GM18526 (cell line): ENCODE measurements around the gene PTPRD.

Source experiments
- POLR2A ChIP-seq: IDR thresholded peaks from 3 replicates; pipeline ENCODE4 v1.6.1; 2011; ENCODE audit not compliant: insufficient read length; ENCODE audit errors: extremely low read depth

PTPRD gene

GRCh38 chr9:8457055-8457454, 2155.7 kb downstream of the PTPRD start:
- no peak for TF ChIP-seq POLR2A

GRCh38 chr9:8456344-8456743, 2156.5 kb downstream of the PTPRD start:
- no peak for TF ChIP-seq POLR2A

DNA sequence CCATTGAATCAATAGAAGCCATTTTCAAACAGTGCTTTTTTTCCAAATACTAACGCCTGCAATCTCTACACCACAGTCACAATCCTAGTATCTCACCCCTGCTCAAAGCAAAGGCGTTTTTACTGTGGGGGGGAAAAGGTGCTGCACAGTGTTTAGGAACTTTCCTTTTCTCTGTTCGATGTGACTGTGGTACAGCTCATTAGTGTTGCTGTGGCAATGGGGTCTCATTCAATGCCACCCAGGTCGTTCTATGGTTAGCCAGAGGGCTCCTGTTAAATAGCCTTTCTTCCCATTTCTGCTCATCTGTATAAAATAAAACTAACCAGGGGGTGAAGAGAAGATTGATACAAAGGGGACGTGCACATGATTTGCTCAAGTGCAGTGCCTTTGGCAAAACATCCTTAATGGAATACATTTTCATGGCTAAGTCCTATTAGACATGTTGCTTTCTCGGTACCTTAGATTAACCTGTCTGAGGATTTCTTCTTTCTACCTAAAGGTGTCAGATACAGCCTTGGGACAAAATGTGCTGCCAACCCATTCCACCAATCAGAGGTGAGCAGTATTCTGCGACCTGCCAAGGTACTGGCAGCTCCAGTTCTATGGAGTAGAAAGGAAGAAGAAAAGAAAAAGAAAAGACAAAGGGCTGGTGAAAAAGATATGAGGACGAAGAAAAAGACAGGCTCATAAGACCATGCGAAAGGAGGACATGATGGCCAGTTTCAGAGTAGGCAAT, 2161.8 kb downstream of the PTPRD start:
- TF ChIP-seq POLR2A, result no peak

- TF ChIP-seq POLR2A, result no peak
Measured at GRCh38 chr9:8448226-8448625, 2164.6 kb downstream of the PTPRD start.

DNA sequence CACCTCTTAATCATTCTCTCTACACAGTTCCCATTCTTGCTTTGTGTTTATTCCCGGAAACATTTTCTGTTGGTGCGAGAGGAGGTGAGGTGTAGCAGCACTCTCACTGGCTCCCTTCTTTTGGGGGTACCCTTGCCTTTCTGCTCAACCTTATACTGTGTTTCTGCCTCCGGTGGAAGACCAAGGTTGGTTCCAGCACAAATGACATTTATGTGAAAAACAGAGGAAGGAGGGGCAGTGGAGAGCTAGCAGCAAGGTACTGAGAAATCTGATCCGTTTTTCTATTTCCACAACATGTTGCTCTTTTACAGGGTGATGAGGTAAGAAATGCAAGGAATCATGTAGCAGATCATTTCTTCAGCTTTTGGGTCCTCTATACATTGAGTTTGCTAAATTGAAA, 2165.2 kb downstream of the PTPRD start:
- no peak for TF ChIP-seq POLR2A

DNA sequence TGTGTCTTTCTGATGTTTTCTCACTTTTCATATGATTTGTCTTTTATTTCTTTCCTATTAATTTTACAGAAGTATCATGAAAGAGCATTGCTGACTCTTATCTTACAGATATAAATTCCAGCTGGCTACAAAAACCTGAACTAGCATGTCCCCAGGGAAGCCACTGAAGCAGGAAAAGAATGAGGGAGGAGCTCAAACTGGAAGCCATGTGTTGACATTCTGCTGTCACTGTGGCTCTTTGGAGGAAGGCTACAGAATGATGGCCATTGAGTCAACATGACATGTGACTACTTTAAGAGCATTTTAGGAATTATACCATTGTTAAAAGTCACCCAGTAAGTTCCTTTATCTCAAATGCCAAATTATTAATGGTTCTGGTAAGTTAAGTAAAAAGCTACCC, 2174.9 kb downstream of the PTPRD start:
- TF ChIP-seq POLR2A, result no peak

GRCh38 chr9:8437259-8437658, 2175.5 kb downstream of the PTPRD start:
- TF ChIP-seq POLR2A, result no peak

DNA sequence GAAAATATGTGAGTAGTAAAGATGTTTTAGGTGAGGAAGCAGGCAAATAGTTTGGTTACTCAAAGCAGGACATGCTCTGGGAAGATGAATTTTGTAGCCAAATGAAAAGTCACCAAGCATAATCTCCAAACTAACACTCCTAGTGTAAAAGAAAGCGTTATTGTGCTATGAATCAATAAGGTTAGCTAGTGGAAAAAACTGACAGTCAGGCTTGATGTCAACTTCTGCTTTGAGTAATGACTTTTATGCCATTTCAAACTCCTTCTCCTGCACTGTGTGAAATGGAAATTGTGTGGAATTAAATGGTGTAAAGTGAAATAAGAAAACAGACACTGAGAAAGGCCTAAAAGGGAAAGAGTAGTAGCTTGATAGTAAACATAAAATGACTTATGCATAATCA, 2176.0 kb downstream of the PTPRD start:
- no peak for TF ChIP-seq POLR2A

DNA sequence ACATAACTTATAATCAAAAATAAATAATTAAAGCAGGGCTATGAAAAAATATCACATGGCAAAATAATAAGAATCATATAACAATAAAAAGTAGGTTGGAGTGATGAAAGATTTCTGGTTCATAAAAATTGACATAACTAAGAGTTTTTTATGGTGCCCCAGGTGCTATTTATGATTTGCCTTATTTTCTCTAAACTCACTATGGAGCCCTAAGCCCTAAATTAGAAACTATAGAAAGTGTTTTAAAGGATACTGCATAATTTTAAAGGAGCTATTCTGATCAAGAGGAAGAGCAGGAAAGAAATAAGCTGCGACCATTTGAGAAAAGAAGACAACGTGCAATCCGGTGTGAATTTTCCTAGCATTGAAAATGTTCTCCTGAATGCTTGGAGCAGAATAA, 2178.2 kb downstream of the PTPRD start:
- no peak for TF ChIP-seq POLR2A

DNA sequence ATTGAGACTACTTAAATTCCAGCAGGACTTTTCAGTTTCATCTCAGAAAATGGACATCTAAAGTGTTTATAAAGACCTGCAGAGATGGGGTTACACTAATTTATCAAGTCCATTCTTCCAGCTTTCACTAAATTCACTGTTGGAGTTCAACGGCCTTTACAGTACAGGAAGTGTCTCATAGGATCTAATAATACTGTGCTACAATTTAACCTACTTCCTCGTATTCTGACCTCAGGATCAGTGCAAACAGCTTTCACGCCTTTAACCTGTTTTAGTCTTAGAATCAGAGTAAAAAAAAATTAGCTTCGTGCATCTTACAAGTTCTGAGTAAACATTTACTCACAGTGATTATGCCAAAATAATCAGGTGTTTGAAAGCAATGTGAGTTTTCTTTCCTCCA, 2180.6 kb downstream of the PTPRD start:
- TF ChIP-seq POLR2A, result no peak

- TF ChIP-seq POLR2A, result no peak
Measured at GRCh38 chr9:8431505-8431904, 2181.3 kb downstream of the PTPRD start.

- TF ChIP-seq POLR2A, result no peak
Measured at GRCh38 chr9:8430945-8431344, 2181.9 kb downstream of the PTPRD start.

DNA sequence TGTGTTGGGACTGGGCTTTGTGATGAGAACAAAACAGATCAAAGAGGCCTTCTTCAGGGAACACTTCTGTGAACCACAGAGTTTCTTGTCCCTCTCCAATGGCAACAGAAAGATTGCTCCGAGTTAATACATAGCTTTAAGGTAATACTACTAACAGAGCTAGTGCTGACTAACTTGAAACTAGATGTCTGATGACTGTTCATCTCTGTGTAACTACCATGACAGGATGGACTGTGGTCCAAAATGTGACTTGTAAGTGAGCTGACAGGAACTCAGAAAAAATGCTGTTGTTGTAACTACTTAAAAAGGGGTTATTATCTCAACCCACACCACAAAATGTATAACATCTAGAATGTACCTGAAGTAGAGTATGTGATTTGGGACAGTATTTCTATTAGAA, 2183.0 kb downstream of the PTPRD start:
- TF ChIP-seq POLR2A, result no peak

- TF ChIP-seq POLR2A, result no peak
Measured at GRCh38 chr9:8429157-8429556, 2183.6 kb downstream of the PTPRD start.

GRCh38 chr9:8428389-8428788, 2184.4 kb downstream of the PTPRD start:
- no peak for TF ChIP-seq POLR2A

DNA sequence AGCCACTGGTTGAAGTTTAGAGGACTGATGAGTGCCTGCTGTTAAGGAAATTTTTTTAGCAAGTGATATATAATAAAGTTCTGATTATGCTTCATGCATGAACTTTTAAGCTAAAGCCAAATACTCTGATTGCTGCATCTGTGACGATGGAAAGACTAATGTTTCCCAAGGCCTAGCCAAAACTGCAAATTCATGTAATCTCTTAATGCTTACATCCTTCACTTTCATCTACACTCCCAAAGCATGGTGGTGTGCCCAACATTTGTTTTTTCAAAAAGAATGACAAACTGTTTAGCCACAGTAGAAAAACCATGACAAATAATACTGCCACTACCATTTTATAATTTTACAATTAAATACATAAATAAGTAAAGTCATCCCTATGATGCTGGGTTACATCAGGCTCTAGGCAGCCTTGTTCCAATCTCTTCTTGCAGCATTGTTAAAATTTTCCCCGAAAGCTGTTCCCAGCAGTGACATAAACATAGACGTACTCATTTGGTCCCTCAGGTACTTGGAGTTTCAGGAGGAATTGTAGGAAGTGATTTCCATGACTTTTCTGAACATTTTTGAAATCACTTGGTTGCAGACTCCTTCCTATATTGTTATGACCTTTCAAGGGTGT, 2187.9 kb downstream of the PTPRD start:
- TF ChIP-seq POLR2A, result no peak

DNA sequence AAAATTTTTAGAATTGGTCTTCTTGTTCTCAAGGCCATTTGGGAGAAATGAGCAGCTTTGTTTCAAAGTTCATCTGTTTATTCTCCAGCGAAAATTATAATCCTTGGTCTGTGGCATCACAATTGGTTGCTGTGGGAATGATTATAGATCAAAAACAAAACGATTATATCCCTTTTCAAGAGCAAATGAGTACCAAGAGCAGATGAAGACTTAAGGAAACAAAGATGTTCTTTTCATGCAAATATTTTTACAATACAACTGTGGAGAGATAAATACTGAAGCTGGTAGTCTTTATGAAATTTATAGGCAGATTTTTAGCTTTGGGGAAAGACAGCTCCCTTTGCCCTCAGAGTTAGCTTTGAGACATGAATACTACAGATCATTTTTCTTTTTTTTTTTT, 2192.4 kb downstream of the PTPRD start:
- no peak for TF ChIP-seq POLR2A
